Suprapubic skin (tissue), 4 donors: ENCODE data around the gene PTPRM. TPM values are rescaled to one million over a fixed set of nuclear protein-coding genes. Genes with fewer than 3 reads are reported as not detected.

ENCODE experiments used
- DNase-seq, 2 donors: peaks; one replicate each; pipeline ENCODE4 v3.0.0-alpha.2; 2019; ENCODE audit warnings: low spot score in 2 of 2
- H3K27ac ChIP-seq: fragments of 200-600 bp; sonication (generic); one replicate; pipeline ENCODE4 v1.5.1; 2019
- H3K27me3 ChIP-seq: fragments of 200-600 bp; sonication (generic); one replicate; pipeline ENCODE4 v1.5.1; 2019
- H3K36me3 ChIP-seq: fragments of 200-600 bp; sonication (generic); one replicate; pipeline ENCODE4 v1.5.1; 2019
- H3K4me1 ChIP-seq: fragments of 200-600 bp; sonication (generic); one replicate; pipeline ENCODE4 v1.5.1; 2019
- H3K4me3 ChIP-seq: fragments of 200-600 bp; sonication (generic); one replicate; pipeline ENCODE4 v1.5.1; 2019; ENCODE audit warnings: mild to moderate bottlenecking
- H3K9me3 ChIP-seq: fragments of 200-600 bp; sonication (generic); one replicate; pipeline ENCODE4 v1.5.1; 2019
- EP300 ChIP-seq: sonication (generic); formaldehyde crosslinking; IDR thresholded peaks from one replicate; pipeline ENCODE4 v1.6.1; 2017; ENCODE audit warnings: antibody characterized with exemption
- POLR2A ChIP-seq, 2 donors: fragments of 450-650 bp; IDR thresholded peaks; one replicate each; pipeline ENCODE4 v1.6.1; 2017; ENCODE audit warnings: antibody characterized with exemption in 2 of 2, mild to moderate bottlenecking in 2 of 2, moderate library complexity in 2 of 2
- POLR2AphosphoS5 ChIP-seq, 3 donors: sonication (generic); formaldehyde crosslinking; IDR thresholded peaks; one replicate each; pipeline ENCODE4 v1.6.1; 2017; ENCODE audit warnings: antibody characterized with exemption in 3 of 3
- WGBS: methylation state at CpG from one replicate; pipeline ENCODE4 v1.1.5; 2018; 5-methylcytosine and 5-hydroxymethylcytosine counted together
- total RNA-seq, 4 donors: library from RNA; depleted of rRNA; stranded (reverse); fragments of >200 nt; gene quantifications; one replicate each; pipeline ENCODE4 v1.1.0, GENCODE V29; 2016
- TF ChIP-seq, protein P1 (sequence below), 2 donors: fragments of 200-600 bp in 1 of 2; fragments of 450-650 bp in 1 of 2; sonication (generic) in 1 of 2; IDR thresholded peaks; one replicate each; pipeline ENCODE4 v1.5.1; 2016 to 2019; ENCODE audit warnings: antibody characterized with exemption in 2 of 2, mild to moderate bottlenecking in 1 of 2, moderate library complexity in 1 of 2

The PTPRM gene
- total RNA-seq, 4 donors from 2014 or later, result 19.8 to 73.7 (median 40.0) TPM

GRCh38 chr18:8376113-8376512 is 809.0 kb downstream of the PTPRM start:
- peaks cover 16% of the 10 kb centered on the region for H3K36me3 ChIP-seq
- H3K9me3 ChIP-seq, result no peaks in the 10 kb centered on the region
- H3K4me3 ChIP-seq, result no peak overlapping the region
- 97% methylated on average over 7 of the region's 7 CpGs for WGBS
- peaks cover 3% of the 10 kb centered on the region for H3K4me1 ChIP-seq
- TF ChIP-seq EP300, result no peak
- TF ChIP-seq, protein P1, sequence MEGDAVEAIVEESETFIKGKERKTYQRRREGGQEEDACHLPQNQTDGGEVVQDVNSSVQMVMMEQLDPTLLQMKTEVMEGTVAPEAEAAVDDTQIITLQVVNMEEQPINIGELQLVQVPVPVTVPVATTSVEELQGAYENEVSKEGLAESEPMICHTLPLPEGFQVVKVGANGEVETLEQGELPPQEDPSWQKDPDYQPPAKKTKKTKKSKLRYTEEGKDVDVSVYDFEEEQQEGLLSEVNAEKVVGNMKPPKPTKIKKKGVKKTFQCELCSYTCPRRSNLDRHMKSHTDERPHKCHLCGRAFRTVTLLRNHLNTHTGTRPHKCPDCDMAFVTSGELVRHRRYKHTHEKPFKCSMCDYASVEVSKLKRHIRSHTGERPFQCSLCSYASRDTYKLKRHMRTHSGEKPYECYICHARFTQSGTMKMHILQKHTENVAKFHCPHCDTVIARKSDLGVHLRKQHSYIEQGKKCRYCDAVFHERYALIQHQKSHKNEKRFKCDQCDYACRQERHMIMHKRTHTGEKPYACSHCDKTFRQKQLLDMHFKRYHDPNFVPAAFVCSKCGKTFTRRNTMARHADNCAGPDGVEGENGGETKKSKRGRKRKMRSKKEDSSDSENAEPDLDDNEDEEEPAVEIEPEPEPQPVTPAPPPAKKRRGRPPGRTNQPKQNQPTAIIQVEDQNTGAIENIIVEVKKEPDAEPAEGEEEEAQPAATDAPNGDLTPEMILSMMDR (IDR thresholded peaks at IDR 0.05), result no peak
- TF ChIP-seq POLR2AphosphoS5 (IDR thresholded peaks at IDR 0.05), result no peak
- TF ChIP-seq POLR2A (IDR thresholded peaks at IDR 0.05), result no peak
- no peak overlapping the region for H3K27ac ChIP-seq
- DNase-seq, result no peak
- no peaks in the 10 kb centered on the region for H3K27me3 ChIP-seq

DNA sequence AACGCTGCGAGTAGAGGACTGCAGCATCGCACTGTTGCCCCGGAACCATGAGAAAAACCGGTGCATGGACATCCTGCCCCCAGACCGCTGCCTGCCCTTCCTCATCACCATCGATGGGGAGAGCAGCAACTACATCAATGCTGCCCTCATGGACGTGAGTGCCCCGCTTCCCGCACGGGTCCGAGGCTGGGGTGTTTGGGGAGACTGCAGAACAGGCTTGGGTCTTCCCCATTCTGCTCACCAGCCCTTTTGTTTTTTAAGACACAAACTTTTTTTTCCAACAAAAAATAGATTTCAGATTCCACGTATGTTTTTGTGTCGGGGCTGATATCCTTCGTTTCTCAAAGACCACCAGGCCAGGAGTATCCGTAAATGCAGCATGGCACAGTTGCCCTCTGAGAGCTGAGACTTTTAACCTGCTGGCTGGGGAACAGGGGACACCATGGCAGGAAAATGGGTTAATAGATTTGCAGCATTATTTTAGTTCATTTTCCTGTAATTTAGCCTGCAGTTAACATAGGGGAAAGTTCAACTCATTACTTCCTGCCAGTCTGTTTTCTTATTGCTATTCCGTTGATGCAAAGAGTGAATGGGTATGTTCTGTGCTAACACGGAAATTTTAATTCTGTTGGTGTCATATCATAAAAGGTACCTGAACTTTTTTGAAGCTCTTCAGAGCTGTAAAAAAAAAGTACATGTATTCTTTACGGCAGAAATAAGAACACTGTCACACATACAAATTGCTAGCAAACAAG is 812.2 kb downstream of the PTPRM start:
- H3K9me3 ChIP-seq, result no peaks in the 10 kb centered on the region
- WGBS, result 94% methylated on average over 19 of the region's 19 CpGs
- no peaks in the 10 kb centered on the region for H3K27me3 ChIP-seq
- no peak overlapping the region for H3K27ac ChIP-seq
- DNase-seq, result no peak
- H3K36me3 ChIP-seq, result peaks cover 20% of the 10 kb centered on the region
- H3K4me1 ChIP-seq, result no peaks in the 10 kb centered on the region
- TF ChIP-seq POLR2A (IDR thresholded peaks at IDR 0.05), result no peak
- TF ChIP-seq, protein P1 (IDR thresholded peaks at IDR 0.05), result no peak
- no peak for TF ChIP-seq EP300
- TF ChIP-seq POLR2AphosphoS5 (IDR thresholded peaks at IDR 0.05), result no peak
- no peak overlapping the region for H3K4me3 ChIP-seq

- Histone ChIP-seq H3K4me3 (no peak overlapping the region), H3K36me3 (peaks cover 20% of the 10 kb centered on the region), H3K4me1 (no peaks in the 10 kb centered on the region), H3K9me3 (no peaks in the 10 kb centered on the region), H3K27ac (no peak overlapping the region), H3K27me3 (no peaks in the 10 kb centered on the region)
- TF ChIP-seq EP300 (no peak), POLR2A (IDR thresholded peaks at IDR 0.05) (no peak), POLR2AphosphoS5 (IDR thresholded peaks at IDR 0.05) (no peak)
- TF ChIP-seq, protein P1 (IDR thresholded peaks at IDR 0.05), result no peak
- WGBS, result 89% methylated on average over 2 of the region's 2 CpGs
- no peak for DNase-seq
Measured at GRCh38 chr18:8380006-8380405, 812.9 kb downstream of the PTPRM start.

DNA sequence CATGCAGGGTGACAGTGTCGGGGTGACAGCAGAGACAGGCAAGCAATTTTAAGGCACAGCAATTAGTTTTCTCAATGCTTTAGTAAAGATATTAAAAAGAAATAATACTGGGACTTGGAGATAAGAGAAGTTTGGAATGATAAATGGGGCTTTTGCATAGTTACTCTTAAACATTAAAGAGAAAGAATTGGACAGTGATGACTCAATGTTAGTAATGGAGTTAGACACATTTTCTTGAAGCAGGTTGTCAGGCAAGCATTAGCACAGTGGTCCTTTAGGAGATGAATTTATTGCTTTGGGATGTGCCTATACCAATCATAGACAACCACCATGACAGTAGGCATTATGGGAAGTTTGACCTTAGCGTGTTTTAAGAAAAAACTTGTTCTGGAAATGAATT is 813.8 kb downstream of the PTPRM start:
- TF ChIP-seq POLR2AphosphoS5 (IDR thresholded peaks at IDR 0.05), result no peak
- no peak for TF ChIP-seq EP300
- TF ChIP-seq, protein P1 (IDR thresholded peaks at IDR 0.05), result no peak
- TF ChIP-seq POLR2A (IDR thresholded peaks at IDR 0.05), result no peak
- Histone ChIP-seq H3K27ac (no peak overlapping the region), H3K36me3 (peaks cover 20% of the 10 kb centered on the region), H3K4me1 (no peaks in the 10 kb centered on the region), H3K9me3 (no peaks in the 10 kb centered on the region), H3K4me3 (no peak overlapping the region), H3K27me3 (no peaks in the 10 kb centered on the region)
- DNase-seq, result no peak
- WGBS, result 88% methylated on average over 2 of the region's 2 CpGs

- Histone ChIP-seq H3K4me1 (no peaks in the 10 kb centered on the region), H3K27ac (no peak overlapping the region), H3K36me3 (peaks cover 21% of the 10 kb centered on the region), H3K27me3 (no peaks in the 10 kb centered on the region), H3K4me3 (no peak overlapping the region), H3K9me3 (no peaks in the 10 kb centered on the region)
- TF ChIP-seq POLR2AphosphoS5 (IDR thresholded peaks at IDR 0.05) (no peak), EP300 (no peak), POLR2A (IDR thresholded peaks at IDR 0.05) (no peak)
- TF ChIP-seq, protein P1 (IDR thresholded peaks at IDR 0.05), result no peak
- 77% methylated on average over 9 of the region's 9 CpGs for WGBS
- no peak for DNase-seq
Measured at GRCh38 chr18:8381821-8382459, 814.8 kb downstream of the PTPRM start.
